Effector CD8-positive, alpha-beta T cell (primary cell): ENCODE results near the gene PAK6.

Experiments
- DNase-seq: peaks from one replicate; lab custom pipeline; 2025; lab: John Stamatoyannopoulos, UW

Gene PAK6

GRCh38 chr15:40255033-40255432 is 16.2 kb downstream of the PAK6 start:
- no peak for DNase-seq

GRCh38 chr15:40256638-40257235 is 17.9 kb downstream of the PAK6 start:
- no peak for DNase-seq

- DNase-seq = no peak
Observed at GRCh38 chr15:40257656-40258450, 19.0 kb downstream of the PAK6 start.

GRCh38 chr15:40258544-40258943 is 19.7 kb downstream of the PAK6 start:
- no peak for DNase-seq

GRCh38 chr15:40259021-40259420 is 20.2 kb downstream of the PAK6 start:
- DNase-seq = no peak

GRCh38 chr15:40263024-40263754 is 24.3 kb downstream of the PAK6 start:
- DNase-seq = no peak

GRCh38 chr15:40264321-40265153 is 25.7 kb downstream of the PAK6 start:
- no peak for DNase-seq

GRCh38 chr15:40265355-40265754 is 26.5 kb downstream of the PAK6 start:
- no peak for DNase-seq

GRCh38 chr15:40265875-40266274 is 27.0 kb downstream of the PAK6 start:
- no peak for DNase-seq

- no peak for DNase-seq
Observed at GRCh38 chr15:40266828-40267304, 28.0 kb downstream of the PAK6 start.

GRCh38 chr15:40267670-40268069 is 28.8 kb downstream of the PAK6 start:
- no peak for DNase-seq

GRCh38 chr15:40269604-40270003 is 30.7 kb downstream of the PAK6 start:
- DNase-seq = no peak

GRCh38 chr15:40270246-40270995 is 31.6 kb downstream of the PAK6 start:
- no peak for DNase-seq

- no peak for DNase-seq
Observed at GRCh38 chr15:40271685-40272484, 33.0 kb downstream of the PAK6 start.

GRCh38 chr15:40272485-40273056 is 33.7 kb downstream of the PAK6 start:
- no peak for DNase-seq

- no peak for DNase-seq
Observed at GRCh38 chr15:40273428-40273827, 34.6 kb downstream of the PAK6 start.

GRCh38 chr15:40274350-40275274 is 35.7 kb downstream of the PAK6 start:
- peak; percentile 81 for DNase-seq

GRCh38 chr15:40275523-40275922 is 36.7 kb downstream of the PAK6 start:
- no peak for DNase-seq

- DNase-seq = no peak
Observed at GRCh38 chr15:40275954-40276353, 37.1 kb downstream of the PAK6 start.
